Myocyte (in vitro differentiated cells): Measurements from ENCODE around the gene TNRC6B. TPM values are rescaled to one million over a fixed set of nuclear protein-coding genes. Genes with fewer than 3 reads are reported as not detected.
"Not testable (repeated sequence)": the region's sequence is repeated elsewhere in the genome, so short reads cannot be mapped to it uniquely, and the experiment has no call there.

Experiments
- DNase-seq: peaks from one replicate; pipeline ENCODE4 v3.0.0-alpha.2; 2012; ENCODE audit warnings: low read depth
- total RNA-seq: library from RNA; depleted of rRNA; stranded (reverse); fragments of >200 nt; gene quantifications from 2 replicates; pipeline ENCODE4 v1.2.3, GENCODE V29; 2014

TNRC6B gene
- total RNA-seq, 1 donor from 2014 or later = 34.7 TPM

DNA sequence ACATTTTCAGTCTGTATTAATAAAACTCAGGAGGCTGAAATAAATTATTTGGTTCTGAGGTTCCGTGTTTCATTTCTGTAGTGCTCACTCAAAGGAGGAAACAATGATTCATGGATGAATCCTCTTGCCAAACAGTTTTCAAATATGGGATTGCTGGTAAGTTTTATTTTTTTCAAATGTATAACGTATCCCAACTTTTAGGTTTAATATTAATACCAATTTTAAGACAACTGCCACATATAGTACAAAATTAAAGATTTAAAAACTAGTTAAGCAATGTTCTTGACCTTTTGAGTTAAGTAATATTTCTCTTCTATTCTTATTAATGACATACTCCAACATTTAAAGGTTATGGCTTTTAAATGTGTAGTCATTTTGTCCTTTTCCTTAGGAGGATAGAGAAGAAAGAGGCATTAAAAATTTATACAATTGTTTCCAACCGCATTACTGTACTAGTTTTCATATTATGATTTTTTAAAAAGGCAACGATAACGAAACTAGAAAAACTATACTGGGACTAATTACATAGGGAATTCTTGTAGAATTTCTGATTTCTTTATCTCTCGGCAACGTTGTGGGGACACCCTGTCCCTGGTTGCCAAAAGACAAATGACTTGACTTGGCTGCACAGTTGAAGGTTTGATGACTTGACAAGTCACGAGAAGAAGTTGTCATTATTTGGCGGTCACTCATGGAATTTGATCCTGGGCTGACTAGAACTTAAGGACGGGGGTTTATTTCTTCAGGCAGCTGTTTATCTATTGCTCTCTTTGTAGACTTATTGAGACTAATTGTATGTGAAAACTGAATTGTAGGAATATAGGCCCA, 99.5 kb downstream of the TNRC6B start:
- DNase-seq = peak; percentile 87

GRCh38 chr22:40279017-40279416, 101.3 kb downstream of the TNRC6B start:
- DNase-seq = no peak

DNA sequence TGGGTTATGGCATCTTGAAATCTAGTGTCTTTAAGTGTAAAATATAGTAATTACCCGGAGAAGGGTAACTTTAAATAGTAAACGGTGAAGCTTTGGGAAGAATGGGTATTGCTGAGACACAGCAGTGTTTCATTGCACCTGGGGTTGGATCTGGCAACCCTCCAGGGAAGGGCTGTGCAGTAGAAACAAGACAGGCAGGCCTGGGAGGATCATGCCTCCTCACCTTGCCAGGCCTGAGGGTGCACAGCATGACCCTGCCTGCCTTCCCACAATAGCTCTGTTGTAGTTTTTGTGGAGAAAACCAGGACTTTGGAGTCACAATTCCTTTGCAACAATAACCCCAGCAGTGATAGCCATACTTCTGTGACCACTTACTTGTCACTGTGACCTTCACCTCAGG, 104.0 kb downstream of the TNRC6B start:
- peak; percentile 5 for DNase-seq

- no peak for DNase-seq
These were observed 107.8 kb downstream of the TNRC6B start for GRCh38 chr22:40285513-40285912.

DNA sequence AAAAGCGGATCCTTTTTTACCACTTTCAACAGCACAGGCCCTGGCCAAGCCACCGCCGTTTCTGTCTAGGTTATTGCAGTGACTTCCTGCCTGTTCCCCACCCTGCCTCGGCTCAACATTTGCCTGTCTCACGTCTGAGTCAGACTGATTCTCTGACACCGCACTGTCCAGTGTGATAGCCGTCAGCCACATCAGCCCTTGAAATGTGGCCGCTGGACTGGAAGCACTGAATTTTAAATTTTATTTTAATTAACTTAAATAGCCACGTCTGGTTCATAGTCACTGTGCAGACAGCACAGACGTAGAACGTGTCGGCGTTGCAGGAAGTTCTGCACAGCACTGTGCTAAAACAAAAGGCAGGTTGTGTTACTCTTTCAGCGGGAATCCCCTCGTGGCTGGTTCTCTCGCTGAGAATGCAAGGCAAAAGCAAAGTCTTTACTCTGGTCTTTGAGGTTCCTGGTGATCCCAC, 112.3 kb downstream of the TNRC6B start:
- no peak for DNase-seq

- no peak for DNase-seq
These were observed 112.8 kb downstream of the TNRC6B start for GRCh38 chr22:40290516-40290915.

DNA sequence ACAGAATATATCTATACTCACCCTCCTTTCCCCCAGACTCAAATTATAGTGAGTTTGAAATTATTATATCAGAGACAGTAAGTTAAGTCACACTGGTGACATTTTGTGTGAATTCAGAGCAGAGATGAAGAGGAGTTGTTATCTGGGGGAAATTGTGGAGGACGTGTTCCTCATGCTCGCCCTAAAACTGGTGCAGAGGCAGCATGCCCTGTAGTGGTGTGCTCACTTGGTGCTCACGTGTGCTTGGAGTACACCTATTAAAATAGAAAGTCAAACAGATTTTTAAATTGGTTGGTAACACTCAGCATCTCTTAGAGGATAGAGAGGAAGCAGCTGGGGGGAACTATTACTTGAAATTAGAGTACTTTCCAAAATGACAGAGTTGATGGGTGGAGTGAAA, 117.0 kb downstream of the TNRC6B start:
- DNase-seq = no peak

DNA sequence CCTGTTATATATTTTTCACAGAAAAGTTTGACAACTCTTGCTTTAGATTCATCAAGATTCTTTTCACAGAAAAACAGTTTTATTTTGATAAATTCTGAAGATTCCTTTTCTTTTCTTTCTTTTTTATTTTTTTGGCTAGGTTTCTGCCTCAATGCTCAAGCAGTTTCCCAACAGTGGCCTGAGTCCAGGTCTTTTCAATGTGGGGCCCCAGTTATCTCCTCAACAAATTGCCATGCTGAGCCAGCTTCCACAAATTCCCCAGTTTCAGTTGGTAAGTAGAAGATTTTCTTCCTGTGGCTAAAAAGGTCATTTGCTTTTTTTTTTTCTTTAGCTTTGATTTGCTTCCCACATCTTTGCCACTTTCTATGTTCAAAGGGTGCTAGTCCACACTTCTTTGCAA, 122.6 kb downstream of the TNRC6B start:
- DNase-seq = no peak

DNA sequence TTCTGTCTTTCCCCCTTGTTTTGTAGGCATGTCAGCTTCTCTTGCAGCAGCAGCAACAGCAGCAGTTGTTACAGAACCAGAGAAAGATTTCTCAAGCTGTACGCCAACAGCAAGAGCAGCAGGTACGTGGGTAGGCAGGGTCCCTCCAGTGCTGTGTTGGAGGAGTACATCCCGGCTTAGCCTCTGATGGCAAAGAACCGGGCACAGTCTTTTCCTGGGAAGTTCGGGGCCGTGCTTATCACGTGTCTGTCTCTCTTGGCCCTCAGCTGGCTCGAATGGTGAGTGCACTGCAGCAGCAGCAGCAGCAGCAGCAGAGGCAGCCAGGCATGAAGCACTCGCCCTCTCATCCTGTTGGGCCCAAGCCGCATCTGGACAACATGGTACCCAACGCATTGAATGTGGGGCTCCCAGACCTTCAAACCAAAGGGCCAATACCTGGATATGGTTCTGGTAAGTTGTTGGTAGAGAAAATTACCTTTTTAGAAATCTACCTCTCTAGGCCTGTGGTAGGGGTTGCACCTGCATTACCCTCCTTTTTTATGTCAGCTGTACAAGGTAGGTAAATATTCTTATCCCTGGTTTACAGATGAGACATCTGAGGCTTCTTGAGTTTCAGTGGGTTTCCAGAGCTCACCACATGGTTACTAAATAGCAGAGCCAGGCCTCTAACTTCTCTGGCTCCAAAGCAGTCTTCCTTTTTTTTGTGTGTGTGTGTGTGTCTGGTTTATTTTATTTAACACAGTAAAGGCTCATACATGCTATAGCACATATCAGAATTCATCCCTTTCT, 123.4 kb downstream of the TNRC6B start:
- no peak for DNase-seq

DNA sequence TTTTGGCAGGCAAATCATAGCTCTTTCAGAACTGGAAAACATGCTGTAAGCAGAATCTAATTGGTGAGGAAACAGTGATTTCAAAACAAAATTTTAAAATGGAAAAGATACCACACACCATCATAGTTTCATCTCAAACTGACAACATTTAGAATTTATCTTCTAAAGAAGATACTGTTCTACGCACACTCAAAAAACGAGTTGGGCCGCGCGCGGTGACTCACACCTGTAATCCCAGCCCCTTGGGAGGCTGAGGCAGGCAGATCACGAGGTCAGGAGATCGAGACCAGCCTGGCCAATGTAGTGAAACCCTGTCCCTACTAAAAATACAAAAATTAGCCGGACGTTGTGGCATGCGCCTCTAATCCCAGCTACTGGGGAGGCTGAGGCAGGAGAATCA, 124.4 kb downstream of the TNRC6B start:
- DNase-seq = no peak

DNA sequence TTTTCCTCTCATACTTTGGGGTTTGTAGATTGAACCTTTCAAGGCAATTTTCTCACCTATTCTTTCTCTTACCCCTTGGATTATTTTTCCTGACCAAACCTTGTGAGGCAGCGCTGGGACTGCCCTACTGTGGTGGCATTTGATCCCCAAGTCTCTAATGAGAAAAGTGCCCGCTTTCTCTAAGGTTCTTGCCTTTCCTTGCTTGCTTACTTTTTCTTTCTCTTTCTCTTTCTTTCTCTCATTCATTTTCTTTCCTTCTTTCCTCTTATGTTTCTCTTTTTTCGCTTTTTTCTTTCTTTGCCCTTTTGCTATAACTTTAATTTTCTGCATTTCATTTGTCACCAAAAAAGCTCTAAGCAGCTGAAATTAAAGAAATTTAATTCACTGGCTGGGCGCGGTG, 127.9 kb downstream of the TNRC6B start:
- no peak for DNase-seq

DNA sequence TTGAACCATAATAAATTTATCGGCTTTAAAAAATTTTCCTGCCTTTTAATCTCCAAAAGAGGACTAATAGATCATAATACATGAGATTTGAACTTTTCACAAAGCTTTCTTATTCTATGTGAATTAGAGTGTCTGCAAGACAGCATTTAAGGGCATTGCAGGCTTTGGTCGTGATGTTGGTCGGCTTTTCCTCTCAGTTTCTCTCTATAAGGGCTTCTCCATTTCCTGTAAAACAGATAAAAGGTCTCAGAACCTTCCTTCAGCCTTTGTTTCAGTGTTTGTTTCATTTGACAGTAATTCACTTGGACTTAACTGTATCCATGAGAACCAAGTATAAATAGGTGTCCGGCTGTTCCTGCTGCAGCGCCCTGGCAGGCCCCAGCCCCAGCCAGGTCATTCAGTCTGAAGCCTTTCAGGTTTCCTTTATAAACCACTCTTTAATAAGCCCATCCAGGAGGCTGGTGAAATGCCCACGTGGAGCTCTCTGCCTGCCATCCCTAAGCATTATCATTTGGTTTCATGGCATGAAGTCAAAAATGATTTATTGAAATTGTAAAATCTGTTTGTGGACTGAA, 131.4 kb downstream of the TNRC6B start:
- DNase-seq = no peak

GRCh38 chr22:40309631-40310030, 131.9 kb downstream of the TNRC6B start:
- no peak for DNase-seq

DNA sequence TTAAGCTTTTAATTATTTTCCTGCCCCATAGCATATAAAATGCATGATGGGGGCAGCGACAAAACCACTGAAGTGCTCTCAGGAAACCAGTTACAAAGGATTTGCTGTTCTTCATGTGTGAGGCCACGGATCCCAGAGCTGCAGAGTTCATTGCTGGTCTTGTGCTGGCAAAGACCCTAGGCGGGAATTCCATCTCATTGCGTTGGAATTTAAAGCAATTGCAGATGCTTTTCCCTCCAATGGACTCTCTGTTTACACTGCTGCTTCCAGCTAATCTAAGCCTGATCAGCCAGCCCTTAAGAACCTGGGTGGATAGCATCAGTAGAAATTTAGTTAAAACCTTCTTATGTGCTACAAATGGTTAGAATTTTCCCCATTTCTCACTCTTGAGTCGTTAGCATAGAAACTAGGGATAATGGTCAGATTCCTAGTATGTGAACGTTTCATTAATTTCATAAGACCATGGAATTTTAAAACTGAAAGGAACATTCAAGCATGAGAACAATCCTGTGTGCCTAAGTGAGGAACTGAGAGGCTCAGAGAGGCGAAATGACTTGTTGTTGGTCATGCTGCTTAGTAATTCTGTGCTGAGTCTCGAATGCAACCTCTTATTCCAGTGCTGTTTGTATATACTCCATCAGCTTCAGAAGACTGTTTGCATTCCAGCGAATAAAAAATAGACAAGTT, 132.5 kb downstream of the TNRC6B start:
- DNase-seq = peak; percentile 1

DNA sequence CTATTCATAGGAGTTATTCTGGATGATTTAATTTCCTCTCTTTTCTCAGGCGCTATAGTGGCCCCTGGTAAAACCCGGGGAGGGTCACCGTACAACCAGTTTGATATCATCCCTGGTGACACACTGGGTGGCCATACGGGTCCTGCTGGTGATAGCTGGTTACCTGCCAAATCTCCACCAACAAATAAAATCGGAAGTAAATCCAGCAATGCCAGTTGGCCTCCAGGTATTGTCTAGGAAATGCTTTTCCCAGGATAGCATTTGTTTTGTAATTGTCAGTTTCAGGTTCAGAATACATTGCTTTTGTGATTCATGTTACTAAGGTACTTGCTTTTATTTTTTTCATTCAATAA, 133.0 kb downstream of the TNRC6B start:
- no peak for DNase-seq

DNA sequence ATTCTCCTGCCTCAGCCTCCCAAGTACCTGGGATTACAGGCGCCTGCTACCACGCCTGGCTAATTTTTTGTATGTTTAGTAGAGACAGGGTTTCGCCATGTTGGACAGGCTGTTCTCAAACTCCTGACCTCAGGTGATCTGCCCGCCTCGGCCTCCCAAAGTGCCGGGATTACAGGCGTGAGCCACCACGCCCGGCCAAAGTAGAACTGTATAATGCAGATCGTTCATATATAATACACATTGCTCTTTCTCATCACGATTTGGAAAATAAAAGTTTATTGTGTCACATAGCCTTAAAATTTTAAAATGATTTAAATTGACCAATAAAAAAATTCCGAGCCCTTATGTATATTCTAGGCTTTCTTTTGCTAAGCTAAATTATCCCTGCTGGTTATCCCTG, 133.9 kb downstream of the TNRC6B start:
- not testable (repeated sequence) for DNase-seq

- peak; percentile 69 for DNase-seq
These were observed 134.3 kb downstream of the TNRC6B start for GRCh38 chr22:40312050-40312449.

DNA sequence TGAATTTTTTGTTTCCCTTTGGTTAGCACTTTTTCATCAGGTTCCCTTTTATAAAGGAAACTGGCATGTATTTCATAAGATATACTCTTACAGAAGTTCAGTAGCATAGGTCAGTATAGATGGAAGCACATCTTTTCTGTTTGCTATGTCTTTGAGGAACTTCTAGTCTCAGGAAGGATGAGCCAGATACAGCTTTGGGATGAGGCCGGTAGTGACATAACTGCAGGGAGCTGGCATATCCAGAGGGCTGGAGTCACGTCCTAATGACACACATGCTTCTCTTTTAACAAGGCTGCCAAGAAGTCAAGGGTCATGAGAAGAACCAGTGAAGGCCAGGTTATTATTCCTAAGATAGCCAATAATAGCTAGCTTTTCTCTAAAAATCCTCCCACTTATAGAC, 135.3 kb downstream of the TNRC6B start:
- DNase-seq = no peak

GRCh38 chr22:40314041-40314440, 136.3 kb downstream of the TNRC6B start:
- DNase-seq = no peak

DNA sequence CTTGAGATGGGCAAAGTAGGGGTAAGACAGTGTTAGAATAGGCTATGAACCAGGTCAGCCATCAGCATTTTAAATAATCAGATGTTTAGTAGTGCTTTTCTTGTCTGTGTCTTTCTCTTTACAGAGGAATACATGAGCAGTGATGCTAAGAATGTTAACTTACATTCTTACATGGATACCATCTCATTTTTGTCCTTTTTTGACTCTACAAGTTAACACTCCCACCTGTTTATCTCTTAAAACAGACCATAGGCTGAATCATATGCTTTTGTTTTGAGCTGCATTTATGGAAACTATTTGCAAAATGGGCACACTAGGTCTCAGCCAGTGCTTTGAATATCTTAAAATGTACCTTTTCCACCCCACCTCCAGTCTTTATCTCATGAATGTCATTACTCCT, 143.0 kb downstream of the TNRC6B start:
- no peak for DNase-seq

DNA sequence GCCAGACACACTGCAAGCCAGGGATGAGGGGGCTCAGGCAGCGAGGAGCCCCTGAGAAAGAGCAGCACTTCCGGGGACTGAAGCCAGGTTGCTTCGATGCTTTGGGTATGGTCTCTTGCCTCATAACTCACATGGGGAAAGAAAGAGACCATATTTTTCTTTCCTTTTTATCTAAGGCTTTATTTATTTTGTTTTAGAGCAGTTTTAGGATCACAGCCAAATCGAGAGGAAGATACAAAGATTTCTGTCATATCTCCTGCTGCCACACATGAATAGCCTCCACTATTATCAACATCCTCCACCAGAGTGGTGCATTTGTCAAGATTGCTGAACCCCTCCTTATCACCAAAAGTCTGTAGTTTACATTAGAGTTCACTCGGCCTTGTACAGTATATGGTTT, 144.3 kb downstream of the TNRC6B start:
- DNase-seq = no peak
